HG02884 (cell line): ENCODE data around the gene EHD1.

ENCODE experiments used
- ATAC-seq: cut with Tn5 transposase; IDR thresholded peaks from one replicate; pipeline ENCODE4 v1.9.1; 2021; ENCODE audit warnings: mild to moderate bottlenecking, moderate library complexity; ENCODE audit not compliant: unreplicated experiment

The EHD1 gene

DNA sequence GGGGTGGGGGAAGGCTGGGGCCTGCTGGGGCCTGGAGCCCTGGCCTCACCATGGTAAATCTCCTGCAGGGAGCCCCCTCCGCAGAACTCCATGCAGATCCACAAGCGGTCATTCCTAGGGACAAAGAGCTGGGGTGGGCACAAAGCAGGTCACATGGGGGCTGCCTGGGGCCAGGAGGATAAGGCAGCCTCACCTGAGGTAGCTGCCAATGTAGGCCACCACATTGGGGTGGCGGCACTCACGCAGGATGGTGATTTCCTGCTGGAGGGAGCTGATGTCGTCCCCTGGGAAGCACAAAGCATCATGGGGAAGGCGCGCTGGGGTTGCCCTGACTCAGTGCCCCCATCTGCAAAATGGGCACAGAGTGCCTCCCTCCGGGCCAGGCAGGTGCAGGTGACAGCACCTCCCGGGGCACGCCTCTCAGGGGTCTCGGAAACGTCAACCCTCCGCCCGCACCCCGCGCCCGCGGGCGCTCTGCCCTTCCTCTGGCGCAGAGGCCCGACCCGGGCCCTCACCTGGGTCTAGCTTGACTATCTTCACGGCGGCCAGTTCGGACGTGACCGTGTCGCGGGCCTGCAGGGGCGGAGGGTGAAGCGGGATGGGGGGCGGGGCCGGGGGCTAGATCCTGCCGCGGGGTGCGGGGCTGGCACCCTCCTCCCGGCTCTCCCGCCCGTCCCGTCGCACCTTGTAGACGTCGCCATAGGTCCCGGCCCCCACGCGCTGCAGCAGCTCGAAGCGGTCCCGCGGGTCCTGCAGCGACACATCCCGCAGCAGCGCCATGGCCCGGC, 75.9 kb downstream of the EHD1 start:
- no peak for ATAC-seq
